NCI-H1105 treated with DMSO at 0.1 percent for 48 hours (cell line): ENCODE measurements around the gene LMNTD1.
"Not testable (repeated sequence)": the region's sequence is repeated elsewhere in the genome, so short reads cannot be mapped to it uniquely, and the experiment has no call there.

Source experiments
- DNase-seq: peaks from one replicate; lab custom pipeline; 2025; lab: John Stamatoyannopoulos, UW

The LMNTD1 gene

GRCh38 chr12:25553098-25553497 lies at the start of gene LMNTD1:
Gene LMNTD1, minus strand, starts transcription at chr12:25553283. Its CDS starts 324 bp downstream, at chr12:25552959.
- DNase-seq = no peak

DNA sequence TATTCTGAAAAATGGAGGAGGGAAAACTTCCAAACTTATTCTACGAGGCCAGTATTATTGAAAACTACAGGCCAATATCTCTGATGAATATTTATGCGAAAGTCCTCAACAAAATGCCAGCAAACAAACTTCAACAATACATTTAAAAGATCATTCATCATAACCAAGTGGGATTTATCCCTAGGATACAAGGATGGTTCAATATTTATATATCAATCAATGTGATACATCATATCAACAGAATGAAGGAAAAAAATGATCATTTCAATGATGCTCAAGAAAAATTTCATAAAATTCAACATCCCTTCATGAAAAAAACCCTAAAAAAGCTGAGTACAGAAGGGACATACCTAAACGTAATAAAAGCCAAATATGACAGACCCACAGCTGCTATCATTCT lies 45.9 kb upstream of the LMNTD1 start:
- DNase-seq = no peak

- DNase-seq = not testable (repeated sequence)
Measured at GRCh38 chr12:25595496-25595895, 42.4 kb upstream of the LMNTD1 start.

DNA sequence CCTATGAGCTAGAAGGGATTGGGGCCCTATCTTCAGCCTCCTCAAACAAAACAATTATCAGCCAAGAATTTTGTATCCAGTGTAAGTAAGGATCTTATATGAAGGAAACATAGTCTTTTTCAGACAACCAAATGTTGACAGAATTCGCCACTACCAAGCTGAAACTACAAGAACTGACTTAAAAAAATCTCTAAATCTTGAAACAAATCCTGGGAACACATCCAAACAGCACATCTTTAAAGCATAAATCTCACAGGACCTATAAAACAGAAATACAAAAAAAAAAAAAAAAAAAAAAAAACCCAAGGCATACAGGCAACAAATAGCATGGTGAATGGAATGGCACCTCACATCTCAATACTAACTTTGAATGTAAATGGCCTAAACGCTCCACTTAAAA lies 41.3 kb upstream of the LMNTD1 start:
- no peak for DNase-seq

DNA sequence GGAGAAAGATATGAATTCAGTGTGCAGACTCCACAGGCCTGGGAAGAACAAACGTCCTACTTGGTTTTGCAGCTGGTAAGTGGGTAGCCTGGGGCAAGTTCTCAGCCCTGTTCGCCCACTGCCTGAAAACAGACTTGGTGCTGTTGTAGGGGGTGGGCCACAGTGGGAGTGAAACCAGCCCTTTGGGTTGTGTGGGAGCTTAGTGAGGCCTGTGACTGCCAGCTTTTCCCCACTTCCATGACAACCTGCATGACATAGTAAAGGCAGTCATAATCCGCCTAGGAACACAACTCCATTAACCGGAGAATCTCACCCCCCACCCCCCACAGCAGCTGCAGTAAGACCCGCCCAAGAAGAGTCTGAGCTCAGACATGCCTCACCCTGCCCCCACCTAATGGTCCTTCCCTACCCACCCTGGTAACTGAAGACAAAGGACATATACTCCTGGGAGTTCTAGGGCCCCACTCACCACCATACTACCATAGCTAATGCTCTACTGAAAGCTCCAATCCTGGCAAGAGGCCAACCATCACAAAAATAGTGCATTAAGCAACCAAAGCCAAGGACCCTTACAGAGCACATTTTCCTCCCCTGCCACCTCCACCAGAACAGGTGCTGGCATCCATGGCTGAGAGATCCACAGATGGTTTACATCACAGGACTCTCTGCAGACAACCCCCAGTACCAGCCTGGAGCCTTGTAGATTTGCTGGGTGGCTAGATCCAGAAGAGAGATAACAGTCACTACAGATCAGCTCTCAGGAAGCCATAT lies 39.8 kb upstream of the LMNTD1 start:
- peak; percentile 87 for DNase-seq

DNA sequence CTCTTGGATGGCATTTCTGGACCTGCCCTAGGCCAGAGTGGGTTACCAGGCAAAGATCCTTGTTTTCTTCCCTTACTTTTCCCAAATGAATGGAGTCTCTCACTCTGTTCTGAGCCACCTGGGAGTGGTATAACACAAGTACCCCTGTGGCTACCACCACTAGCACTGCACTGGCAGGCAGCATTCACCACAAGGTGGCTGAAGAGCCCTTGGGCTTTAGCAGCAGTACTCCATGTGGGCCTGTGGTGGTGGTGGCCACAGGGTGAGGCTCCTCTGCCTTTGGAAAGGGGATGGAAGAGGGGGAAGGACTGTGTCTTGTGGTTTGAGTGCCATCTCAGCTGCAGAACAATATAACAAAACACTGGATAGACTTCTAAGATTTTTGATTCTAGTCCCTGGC lies 38.1 kb upstream of the LMNTD1 start:
- no peak for DNase-seq

DNA sequence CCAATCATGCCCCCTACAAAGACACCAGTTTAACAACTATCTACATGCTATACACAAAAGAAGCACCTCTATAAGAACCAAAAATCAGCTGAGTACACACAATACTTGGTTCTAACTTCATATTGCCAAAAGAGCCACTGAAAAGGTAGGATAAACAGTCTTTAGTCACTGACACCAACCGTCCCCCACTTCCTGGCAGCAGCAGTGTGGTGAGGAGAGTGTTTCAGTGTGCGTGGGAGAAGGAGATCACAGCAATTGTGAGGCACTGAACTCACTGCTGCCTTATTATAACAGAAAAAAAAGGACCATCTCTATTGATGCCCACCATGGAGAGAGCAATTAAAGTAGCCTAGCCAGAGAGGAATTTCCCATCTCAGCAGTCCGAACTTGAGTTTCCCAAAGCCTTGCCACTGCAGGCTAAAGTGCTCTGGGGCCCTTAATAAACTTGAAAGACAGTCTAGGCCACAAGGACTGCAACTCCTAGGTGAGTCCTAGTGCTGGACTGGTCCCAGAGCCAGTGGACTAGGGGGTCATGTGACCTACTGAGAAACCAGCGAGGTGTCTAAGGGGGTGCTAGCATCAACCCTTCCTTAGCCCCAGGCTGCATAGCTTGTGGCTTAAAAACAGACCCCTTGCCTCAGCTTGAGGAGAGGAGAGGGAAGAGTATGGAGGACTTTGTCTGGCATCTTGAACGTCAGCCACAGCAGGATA lies 37.1 kb upstream of the LMNTD1 start:
- no peak for DNase-seq

DNA sequence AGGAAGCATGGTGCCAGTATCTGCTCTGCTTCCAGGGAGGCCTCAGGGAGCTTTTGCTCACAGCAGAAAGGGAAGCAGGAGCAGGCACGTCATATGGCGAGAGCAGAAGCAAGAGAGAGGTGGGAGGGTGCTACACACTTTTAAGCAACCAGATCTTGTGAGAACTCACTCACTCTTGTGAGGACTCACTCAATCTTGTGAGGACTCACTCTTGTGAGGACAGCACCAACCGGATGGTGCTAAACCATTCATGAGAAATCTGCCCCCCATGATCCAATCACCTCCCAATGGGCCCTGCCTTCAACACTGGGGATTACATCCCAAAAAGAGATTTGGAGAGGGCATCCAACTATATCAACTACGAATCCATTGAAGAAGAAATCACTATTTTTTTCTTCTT lies 34.3 kb upstream of the LMNTD1 start:
- DNase-seq = no peak

DNA sequence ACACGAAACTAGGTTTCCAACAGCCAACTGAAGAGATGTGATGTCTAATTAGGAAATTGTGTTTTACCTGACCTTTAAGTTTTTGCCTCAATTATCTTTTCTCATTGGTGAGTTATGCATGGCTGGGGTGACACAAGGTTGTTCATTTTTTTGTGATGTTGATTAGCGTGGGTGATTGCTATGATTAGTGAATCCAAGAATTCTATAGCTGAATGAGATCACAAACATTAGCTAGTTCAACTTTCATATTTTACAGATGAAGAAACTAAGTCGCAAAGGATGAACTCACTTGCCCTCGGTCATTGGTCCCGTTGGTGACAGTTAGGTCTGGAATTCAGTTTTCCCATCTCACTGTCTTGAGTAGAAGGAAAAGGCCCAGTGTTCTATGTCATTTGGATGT lies 32.6 kb upstream of the LMNTD1 start:
- DNase-seq = no peak

GRCh38 chr12:25585021-25585523 lies 32.0 kb upstream of the LMNTD1 start:
- peak; percentile 90 for DNase-seq

DNA sequence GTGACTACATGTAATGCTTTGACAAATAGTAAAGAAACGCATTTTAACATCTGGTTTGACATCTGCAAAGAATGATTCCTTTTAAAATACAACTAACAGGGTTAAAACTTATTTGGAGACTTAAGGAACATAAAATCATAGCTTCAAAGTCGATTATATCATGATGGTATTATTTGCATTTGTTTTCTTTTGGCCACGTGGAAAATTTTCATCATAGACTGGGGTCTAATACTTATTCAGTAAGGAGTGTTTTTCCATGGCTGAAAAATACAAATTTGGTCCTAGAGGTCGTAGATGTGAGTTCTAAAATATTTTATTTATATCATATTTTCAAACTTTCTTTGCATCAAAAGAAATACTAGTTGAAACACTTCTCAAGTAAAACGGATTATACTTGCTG lies 31.5 kb upstream of the LMNTD1 start:
- DNase-seq = no peak

DNA sequence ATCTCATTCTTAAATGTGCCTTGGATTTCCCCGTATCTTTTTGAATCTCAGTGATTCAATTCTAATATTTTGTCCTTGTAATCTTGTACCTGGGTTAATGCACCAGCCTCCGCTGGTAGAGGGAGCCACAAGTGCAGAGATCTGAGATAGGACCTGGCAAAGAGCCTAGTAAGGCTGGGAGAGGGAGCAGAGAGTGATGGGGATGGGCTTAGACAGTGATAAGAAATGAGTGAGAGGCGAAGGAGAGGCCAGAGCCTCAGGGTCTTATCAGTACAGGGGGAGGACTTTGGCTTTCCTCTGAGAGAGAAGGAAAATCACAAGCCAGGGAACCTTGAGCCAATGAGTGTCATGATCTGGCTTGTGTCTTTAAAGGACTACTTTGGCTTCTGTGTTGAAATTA lies 30.5 kb upstream of the LMNTD1 start:
- peak; percentile 73 for DNase-seq

DNA sequence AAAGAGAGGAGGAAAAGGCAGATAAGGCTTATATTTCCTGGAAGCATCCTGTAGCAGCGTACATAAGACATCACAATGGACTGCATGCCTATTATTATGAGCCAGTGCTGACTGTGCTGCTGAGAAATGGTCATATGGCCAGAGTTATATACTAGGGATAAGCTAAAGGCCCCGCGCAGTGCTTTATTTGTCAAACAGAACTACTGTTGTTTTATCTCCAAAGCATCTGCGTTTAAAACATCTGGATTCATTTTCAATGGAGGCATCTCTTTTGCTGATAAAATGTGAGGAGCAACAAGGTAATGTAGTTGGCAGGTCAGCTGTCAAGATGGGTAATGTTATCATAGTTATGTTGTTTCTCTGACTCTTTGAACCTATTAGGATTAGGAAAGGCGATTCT lies 28.0 kb upstream of the LMNTD1 start:
- DNase-seq = no peak

DNA sequence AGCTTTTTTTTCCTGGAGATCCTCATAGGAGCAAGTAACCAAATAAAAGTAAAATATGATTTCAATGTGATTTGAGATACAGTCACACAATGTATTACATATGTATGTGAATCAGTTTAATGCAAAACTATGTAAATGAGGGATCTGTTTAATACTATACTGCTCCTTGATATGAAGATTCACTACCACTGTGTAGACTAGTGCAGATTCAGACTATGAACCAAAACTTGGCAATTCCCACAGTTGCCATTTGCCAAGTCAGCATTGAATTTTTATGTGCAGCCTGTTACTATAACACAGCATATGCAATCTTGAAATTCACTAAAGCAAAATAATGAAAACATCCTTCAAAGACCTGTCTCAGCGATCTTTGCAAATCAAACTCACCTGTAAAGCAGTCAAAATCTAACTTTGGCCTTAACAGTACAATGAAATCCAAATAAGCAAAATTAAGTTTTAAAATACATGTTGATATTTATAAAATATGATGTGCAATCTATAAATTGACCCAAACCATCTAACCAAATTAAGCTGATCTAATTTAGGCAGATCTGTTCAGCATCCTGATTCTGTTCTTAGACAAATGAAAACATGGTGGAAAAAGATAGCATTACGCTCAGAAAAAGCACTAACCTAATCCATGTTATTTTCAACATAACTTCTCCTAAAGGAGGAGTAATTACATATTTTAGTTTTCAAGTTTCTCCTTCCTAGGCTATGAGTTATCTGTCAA lies 25.5 kb upstream of the LMNTD1 start:
- DNase-seq = no peak

DNA sequence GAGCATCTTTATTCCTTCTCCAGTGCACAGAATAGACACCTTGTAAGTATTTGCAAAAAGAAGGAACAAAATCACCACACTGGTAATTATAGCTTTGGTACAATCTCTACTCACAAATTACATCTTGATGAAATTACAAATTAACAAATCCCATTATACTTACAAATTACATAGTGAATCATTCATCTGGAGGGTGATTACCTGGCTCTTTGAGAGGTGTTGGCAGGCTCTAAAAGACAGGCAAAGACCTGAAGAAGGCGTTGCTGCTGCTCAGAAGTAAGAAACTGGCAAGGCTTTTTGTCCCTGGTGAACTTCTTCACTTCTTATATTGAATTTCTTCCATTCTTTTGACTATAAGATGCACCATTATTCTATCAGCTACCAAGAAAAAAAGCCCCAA lies 21.7 kb upstream of the LMNTD1 start:
- DNase-seq = peak; percentile 43

GRCh38 chr12:25573346-25573745 lies 20.3 kb upstream of the LMNTD1 start:
- no peak for DNase-seq

GRCh38 chr12:25570418-25570817 lies 17.3 kb upstream of the LMNTD1 start:
- DNase-seq = no peak

DNA sequence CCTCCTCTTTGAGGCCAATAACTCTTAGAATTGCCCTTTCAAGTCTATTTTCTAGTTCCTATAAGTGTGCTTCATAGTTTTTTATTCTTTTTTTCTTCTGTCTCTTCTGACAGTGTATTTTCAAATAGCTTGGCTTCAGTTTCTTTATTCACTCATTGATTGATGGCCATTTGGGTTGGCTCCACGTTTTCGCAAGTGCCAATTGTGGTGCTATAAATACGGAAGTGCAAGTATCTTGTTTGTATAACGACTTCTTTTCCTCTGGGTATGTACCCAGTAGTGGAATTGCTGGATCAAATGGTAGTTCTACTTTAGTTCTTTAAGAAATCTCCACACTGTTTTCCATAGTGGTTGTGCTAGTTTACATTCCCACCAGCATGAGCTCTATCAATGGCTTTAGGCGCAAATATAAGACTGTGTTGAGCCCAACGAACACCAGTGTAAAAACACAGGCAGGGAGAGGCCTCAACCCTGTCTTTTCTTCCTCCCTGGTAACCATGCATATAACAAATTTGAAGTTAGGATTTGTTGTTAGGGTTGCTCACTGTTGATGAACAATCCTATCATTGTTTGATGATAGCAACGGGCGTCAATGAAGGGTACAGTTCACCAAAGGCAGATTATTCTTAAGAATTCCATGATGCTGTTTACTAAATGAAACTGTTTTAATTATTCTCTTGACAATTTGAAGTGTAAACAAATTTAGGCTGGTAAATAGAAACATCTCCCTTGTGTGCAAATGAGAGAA lies 13.3 kb upstream of the LMNTD1 start:
- no peak for DNase-seq

DNA sequence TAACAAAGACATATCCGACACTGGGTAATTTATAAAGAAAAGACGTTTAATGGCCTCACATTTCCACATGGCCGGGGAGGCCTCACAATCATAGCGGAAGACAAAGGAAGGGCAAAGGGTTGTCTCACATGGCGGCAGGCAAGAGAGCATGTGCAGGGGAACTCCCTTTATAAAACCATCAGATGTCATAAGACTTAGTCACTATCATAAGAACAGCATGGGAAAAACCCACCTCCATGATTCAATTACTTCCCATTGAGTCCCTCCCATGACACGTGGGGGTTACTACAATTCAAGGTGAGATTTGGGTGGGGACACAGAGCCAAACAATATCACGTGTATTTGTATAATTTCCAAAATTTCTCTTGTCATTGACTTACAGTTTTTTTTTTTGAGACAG lies 5.5 kb upstream of the LMNTD1 start:
- DNase-seq = no peak

DNA sequence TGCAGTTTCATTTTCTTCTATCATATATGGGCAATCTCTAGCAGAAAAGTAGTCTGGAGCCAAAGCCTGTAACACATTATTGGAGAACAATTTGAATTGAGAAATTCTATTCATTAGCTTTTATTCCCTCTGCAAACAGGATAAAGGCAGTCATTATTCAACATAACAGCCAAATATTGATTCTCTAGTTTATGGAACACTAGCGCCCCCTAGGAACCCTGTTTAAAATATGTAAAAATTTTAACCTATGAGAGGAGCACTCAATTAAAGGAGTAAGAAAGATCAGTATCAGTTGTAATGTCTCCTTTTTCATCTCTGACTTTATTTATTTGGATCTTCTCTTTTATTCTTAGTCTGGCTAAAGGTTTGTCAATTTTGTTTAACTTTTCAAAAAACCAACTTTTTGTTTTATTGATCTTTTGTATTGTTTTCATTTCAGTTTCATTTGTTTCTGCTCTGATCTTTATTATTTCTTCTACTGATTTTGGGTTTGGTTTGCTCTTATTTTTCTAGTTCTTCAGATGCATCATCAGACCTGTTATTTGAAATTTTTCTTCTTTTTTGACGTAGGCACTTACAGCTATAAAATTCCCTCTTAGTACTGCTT lies 4.8 kb upstream of the LMNTD1 start:
- DNase-seq = peak; percentile 62

DNA sequence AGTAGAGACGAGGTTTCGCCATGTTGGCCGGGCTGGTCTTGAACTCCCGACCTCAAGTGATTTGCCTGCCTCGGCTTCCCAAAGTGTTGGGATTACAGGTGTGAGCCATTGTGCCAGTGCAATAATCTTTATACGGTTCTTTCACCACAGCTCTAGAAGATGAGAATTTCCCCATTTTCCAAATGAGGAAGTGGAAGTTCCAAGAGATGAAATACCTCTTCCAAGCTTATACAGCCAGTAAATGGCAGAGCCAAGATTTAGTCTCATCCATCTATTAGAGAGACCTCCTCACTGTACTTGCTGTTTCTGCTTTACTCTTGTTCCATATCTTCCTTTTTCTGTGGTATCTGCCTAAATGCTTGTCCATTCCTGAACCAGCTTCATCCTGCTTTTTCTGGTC lies 3.1 kb upstream of the LMNTD1 start:
- DNase-seq = no peak

DNA sequence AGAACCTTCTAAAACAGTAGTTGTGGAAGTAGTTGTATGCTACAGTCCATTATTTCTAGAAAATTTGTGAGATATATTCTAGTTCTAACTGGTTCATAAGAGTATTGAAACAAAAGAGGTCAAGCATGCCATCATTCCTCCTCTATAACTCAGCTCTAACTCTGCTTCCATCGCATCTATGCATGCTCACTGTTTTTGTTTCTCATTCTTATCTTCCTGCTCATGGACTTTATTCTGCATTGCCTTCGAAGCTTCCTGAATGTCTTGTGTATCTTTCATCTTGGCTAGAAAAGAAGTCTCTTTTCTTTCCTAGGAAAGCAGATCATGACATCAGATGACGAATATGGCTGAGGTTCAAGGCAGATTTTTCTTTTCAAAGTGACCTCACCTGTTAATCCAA lies 402 bp downstream of the LMNTD1 start:
- no peak for DNase-seq
